GM19467 (cell line): ENCODE measurements around the gene HNRNPA1.
A peak's percentile ranks its signal among the peaks of the same experiment; 100 is the strongest.
"Not testable (repeated sequence)": the region's sequence is repeated elsewhere in the genome, so short reads cannot be mapped to it uniquely, and the experiment has no call there.

Experiments used
- ATAC-seq: cut with Tn5 transposase; IDR thresholded peaks from one replicate; pipeline ENCODE4 v1.9.1; 2021; ENCODE audit warnings: mild to moderate bottlenecking, moderate library complexity; ENCODE audit not compliant: unreplicated experiment

Gene HNRNPA1

GRCh38 chr12:54280468-54281260 lies at the start of gene HNRNPA1:
Gene HNRNPA1 (plus strand): TSS chr12:54280726. CDS start chr12:54280808, 82 bp downstream.
- peak; percentile 87 for ATAC-seq

GRCh38 chr12:54231269-54231668 lies 49.3 kb upstream of the HNRNPA1 start:
- ATAC-seq, result not testable (repeated sequence)

- no peak for ATAC-seq
Observed at GRCh38 chr12:54232790-54233189, 47.7 kb upstream of the HNRNPA1 start.

GRCh38 chr12:54238531-54238930 lies 42.0 kb upstream of the HNRNPA1 start:
- no peak for ATAC-seq

- ATAC-seq, result no peak
Observed at GRCh38 chr12:54239620-54240019, 40.9 kb upstream of the HNRNPA1 start.

- ATAC-seq, result no peak
Observed at GRCh38 chr12:54240129-54240528, 40.4 kb upstream of the HNRNPA1 start.

GRCh38 chr12:54240971-54241588 lies 39.4 kb upstream of the HNRNPA1 start:
- ATAC-seq, result no peak

GRCh38 chr12:54246011-54246641 lies 34.4 kb upstream of the HNRNPA1 start:
- ATAC-seq, result no peak

- ATAC-seq, result no peak
Observed at GRCh38 chr12:54249489-54249888, 31.0 kb upstream of the HNRNPA1 start.

GRCh38 chr12:54251667-54252284 lies 28.8 kb upstream of the HNRNPA1 start:
- ATAC-seq, result no peak

- no peak for ATAC-seq
Observed at GRCh38 chr12:54253240-54253639, 27.3 kb upstream of the HNRNPA1 start.

GRCh38 chr12:54257332-54257731 lies 23.2 kb upstream of the HNRNPA1 start:
- no peak for ATAC-seq

- no peak for ATAC-seq
Observed at GRCh38 chr12:54258201-54258681, 22.3 kb upstream of the HNRNPA1 start.

- no peak for ATAC-seq
Observed at GRCh38 chr12:54259194-54260011, 21.1 kb upstream of the HNRNPA1 start.

GRCh38 chr12:54261815-54262402 lies 18.6 kb upstream of the HNRNPA1 start:
- no peak for ATAC-seq

- ATAC-seq, result no peak
Observed at GRCh38 chr12:54262403-54262925, 18.1 kb upstream of the HNRNPA1 start.

GRCh38 chr12:54265364-54265812 lies 15.1 kb upstream of the HNRNPA1 start:
- ATAC-seq, result no peak

GRCh38 chr12:54266852-54267251 lies 13.7 kb upstream of the HNRNPA1 start:
- ATAC-seq, result no peak

- no peak for ATAC-seq
Observed at GRCh38 chr12:54270345-54270744, 10.2 kb upstream of the HNRNPA1 start.

GRCh38 chr12:54272214-54272613 lies 8.3 kb upstream of the HNRNPA1 start:
- no peak for ATAC-seq
